CMK (cell line): ENCODE results near the gene SLC12A8.

Source experiments
- DNase-seq: peaks from one replicate; pipeline ENCODE4 v3.0.0-alpha.2; 2010; ENCODE audit warnings: low read depth

SLC12A8 gene, protein sequence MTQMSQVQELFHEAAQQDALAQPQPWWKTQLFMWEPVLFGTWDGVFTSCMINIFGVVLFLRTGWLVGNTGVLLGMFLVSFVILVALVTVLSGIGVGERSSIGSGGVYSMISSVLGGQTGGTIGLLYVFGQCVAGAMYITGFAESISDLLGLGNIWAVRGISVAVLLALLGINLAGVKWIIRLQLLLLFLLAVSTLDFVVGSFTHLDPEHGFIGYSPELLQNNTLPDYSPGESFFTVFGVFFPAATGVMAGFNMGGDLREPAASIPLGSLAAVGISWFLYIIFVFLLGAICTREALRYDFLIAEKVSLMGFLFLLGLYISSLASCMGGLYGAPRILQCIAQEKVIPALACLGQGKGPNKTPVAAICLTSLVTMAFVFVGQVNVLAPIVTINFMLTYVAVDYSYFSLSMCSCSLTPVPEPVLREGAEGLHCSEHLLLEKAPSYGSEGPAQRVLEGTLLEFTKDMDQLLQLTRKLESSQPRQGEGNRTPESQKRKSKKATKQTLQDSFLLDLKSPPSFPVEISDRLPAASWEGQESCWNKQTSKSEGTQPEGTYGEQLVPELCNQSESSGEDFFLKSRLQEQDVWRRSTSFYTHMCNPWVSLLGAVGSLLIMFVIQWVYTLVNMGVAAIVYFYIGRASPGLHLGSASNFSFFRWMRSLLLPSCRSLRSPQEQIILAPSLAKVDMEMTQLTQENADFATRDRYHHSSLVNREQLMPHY

DNA sequence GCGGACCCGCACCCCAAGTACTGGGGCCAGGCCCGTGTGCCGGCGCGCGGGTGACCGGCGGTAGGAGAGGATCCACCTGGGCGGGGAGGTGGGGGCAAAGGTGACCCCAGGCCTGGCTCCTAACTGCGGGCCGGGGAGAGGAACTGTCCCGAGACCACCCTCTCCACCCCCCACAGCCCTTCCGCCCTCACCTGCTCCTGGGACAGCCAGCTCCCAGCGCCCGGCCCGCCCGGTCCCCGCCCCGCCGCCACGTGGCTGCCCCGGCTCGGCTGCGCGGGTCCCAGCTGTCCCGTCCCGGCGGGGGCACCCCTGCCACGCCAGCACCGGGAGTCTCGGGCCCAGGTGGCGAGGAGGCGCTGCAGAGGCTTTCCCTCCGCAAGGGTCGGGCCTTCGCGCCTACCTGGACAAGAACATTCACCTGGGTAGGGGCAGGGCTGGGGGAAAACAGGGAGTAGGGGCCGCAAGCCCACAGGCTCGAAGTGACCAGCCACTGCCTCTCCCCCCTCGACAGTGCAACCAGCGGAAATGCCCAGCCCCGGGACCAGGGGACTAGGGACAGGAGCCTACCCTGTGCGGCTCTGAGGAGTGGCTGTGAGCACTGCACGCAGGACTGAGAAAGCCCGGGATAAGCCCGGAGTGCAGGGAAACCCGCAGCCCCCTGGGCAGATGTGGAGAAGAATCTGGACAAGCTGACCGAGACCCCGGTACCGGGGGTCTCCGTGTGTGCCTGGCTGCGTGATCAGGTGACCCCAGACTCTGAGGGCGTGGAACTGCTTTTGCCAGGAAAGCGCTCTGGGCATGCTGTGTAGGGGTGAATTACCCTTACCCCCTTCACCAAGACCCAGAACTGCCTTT is at the start of gene SLC12A8:
TSS of gene SLC12A8 (minus strand) at position 240 of the 855 bp plus-strand sequence. CDS start 1,399 bp downstream, outside the sequence.
- DNase-seq: no peak

DNA sequence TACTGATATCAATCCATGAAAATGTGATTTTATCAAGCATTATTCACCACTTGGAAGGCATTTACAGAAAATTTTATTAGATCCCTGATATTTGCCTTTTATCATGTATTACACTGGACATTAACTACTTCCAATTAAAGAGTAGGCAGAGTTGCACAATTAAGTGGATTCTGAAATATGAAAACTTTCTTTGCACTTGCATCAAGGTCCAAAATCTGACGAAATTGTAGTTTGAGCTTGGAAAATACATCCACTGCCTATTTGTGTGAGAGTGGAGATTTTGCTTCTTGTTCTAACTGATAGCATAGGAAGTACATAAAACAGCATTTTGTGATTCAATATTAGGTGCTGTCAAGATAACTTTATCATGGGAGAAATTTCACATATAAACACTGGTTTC is 49.6 kb upstream of the SLC12A8 start:
- DNase-seq: no peak

DNA sequence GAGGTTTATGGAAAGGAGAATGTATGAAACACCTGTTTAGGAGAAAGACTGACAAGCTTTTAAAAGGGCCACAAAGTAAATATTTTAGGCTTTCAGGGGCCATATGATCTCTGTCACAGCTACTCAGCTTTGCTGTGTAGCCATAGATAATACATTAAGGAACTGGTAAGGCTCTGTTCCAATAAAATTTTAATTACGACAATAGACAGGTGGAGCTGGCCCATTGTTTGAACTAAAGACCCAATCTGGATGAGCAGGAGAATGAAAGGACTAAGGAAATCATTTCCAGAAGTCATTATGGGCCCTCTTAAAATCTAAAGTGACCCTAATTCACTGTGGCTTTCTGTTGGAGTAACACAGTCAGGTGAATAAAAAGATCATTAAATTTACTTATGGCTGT is 48.5 kb upstream of the SLC12A8 start:
- DNase-seq: no peak

DNA sequence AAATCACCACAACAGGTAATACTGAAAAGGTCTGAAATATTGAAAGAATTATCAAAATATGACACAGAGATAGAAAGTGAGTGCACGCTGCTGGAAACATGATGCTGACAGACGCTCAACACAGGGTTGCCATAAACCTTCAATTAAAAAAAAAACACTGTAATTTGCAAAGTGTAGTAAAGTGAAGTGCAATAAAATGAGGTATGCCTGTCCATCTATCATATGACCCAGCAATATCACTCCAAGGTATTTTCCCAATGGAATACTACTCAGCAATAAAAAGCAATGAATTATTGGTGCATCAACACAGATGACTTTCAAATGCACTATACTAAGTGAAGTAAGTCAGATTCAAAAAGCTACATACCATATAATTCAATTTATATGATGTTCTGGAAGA is 47.6 kb upstream of the SLC12A8 start:
- no peak for DNase-seq

DNA sequence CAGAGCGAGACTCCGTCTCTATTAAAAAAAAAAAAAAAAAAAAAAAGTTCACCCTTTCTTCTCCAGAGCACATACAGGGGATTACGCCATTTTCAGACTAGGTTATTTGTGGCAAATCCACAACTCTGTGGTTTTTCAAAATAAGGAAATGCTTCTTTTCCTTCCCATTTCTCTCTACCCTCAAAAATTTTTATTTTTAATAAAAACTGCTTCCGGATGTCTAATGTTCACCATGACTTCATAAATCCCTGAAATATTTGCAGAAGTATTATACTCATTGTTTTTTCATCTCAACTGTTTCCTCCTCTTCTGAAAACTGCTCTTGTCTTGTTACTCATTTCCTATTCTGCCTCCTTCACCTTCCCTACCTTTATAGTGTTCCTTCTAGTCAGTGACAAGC is 45.0 kb upstream of the SLC12A8 start:
- DNase-seq: no peak

DNA sequence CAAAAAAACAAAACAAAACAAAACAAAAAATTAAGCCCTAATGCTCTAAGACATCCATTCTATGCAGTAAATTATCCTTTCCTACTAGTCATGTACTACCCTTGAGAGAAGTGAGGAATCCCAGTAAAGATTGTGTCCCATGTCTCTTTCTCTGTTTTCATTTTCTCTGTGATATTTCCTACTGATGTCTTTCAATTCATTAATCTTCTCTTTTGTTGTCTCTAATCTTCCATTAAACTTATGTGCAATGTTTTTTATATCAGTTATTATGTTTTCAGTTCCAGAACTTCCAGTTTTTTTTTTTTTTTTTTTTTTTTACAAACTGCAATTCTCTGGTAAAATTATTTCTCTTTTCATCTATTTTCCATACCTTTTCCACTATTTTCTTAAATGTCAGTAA is 44.1 kb upstream of the SLC12A8 start:
- DNase-seq: no peak

DNA sequence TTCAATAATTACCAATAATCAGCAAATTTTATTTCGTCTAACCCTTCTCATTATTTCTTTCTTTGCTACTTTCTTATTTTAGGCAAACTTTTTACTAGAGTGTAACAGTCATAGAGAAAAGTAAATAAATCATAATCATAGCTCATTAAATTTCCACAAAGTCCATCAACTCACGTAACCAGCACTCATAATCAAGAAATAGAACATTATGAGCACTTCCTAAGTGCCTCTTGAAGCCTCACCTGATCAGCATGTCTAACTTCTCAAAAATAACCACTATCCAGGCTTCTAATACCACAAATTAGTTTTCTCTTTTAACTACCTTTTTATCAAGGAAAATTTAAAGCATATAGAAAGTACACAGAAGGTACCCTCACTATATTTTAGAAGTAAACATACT is 38.4 kb upstream of the SLC12A8 start:
- no peak for DNase-seq

DNA sequence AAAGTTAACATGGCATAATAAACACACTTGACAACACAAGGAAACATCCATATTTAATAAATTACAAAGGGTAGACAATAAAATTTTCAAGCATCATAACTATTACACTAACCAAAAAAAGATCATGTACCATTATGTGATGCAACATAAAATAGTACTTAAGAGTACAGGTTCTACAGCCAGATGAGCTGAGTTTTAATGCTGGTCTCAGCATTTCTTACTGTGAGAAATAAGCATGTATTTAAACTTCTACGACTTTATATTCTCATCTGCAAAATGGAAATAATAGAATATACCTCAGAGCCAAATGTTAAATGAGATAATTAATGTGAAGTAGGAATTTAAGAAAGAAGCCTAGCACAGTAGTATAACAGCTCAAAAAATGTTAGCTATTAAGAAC is 33.7 kb upstream of the SLC12A8 start:
- DNase-seq: no peak

DNA sequence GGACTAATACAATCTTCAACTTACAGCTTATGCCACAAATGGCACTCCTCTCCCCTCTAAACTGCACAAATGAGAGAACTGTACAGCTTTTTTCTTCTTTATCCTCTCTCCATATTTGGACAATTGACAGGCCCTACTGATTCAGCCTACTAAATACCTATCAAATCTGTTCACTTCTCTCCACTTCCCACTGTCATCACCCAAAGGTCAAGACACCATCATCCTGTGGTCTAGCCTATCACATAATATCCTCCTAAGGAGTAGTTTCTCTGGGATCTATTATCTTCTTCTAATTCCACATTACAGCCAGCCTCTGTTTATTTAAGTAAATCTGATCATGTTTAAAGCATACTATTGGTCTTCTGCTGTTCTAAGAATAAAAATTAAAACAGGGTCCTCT is 33.0 kb upstream of the SLC12A8 start:
- no peak for DNase-seq

DNA sequence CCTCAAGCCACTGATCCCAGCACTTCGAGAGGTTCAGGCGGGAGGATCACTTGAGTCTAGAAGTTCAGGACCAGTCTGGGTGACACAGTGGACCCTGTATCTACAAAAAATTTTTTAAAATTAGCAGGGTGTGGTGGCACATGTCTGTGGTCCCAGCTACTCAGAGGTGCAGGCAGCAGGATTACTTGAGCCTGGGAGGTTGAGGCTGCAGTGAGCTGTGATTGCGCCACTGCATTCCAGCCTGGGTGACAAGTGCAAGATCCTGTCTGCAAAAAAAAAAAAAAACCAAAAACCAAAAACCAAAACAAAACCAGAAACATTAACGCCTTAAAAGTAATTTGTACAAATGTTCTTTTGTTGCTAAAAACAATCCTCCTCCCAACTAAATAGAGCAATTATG is 27.9 kb upstream of the SLC12A8 start:
- no peak for DNase-seq

DNA sequence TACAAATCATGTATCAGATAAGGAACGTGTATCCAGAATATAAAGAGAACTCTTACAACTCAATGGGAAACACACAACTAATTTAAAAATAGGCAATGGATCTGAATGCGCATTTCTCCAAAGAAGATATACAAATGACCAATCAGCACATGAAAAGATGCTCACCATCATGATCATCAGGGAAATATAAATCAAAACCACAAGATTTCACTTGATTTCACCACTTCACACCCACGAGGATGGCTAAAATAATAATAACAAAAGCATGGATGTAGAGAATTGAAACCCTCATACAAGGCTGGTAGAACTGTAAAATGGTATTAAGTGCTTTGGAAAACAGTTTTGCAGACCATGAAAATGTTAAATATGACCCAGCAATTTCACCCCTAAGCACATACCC is 26.7 kb upstream of the SLC12A8 start:
- no peak for DNase-seq

DNA sequence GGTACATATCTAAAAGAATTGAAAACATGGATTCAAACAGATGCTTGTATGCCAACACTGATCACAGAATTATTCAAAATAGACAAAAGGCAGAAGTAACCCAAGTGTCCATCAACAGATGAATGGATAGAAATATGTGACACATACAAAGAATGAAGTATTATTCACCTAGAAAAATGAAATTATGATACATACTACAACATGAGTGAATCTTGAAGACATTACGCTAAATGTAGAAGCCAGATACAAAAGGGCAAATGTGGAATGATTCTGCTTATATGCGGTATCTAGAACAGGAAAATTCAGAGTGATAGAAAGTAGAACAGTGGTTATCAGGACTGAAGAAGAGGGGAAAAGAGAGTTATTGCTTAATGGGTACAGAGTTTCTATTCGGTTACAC is 26.2 kb upstream of the SLC12A8 start:
- no peak for DNase-seq

DNA sequence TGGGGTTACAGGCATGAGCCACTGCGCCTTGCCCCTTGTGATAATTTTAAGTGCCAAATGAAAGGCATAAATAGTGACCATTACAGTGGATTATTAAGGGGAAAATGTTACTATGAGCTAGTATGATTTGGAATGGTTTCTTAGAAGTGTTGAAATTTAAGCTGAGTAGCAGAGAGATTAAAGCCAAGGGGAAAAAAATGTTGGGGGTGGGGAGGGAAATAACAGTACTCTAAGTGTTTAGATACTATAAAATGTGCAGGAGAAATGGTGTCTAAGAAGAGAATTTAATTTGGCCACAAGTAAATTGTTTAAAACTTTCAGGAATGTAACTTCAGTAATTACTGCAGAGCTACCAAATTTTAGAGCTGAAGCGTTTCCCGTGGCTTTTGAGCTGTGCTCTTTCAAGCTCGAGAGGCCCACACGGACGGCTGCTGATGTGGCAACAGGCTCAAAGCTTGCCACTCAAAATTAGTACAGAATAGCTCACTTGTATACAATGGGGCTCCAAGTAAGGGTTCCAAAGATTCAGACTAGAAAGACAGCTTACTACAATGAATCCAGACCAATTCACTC is 23.9 kb upstream of the SLC12A8 start:
- no peak for DNase-seq

DNA sequence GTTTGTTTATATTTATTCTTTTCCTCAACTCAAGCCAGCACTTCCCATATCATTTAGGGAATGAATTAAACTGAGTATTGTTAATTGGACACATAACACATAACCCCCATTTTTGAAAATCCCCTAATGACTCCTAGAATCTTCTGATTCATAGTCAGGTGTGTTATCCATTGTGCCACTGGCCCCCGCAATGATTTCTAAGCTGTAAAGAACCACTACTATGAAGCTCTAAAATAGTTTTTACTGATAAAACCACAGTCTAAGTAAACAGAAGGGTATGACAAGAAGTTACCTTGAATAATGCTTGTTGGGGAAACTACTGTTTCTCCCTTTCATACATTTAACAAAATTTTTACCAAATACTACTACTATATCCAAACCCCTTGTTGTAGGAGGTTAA is 22.3 kb upstream of the SLC12A8 start:
- DNase-seq: no peak

DNA sequence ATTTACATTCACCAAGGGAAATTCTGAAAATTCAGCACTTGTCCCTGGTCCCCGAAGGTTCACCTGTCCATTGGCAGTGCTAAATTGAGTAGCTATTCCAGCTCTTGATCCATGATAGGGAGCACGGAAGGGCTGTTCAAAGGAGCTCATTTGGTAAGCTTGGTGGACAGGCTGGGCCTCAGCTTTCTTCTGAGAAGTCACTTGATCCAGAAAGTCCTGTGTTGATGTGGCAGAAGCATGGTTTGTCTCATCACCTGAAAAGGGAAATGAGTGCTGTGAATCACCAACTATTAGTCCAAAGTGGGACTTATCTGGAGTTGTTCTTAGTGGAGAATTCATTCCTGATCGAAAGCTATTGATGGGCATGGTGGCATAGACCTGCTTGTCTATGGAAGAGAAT is 19.9 kb upstream of the SLC12A8 start:
- DNase-seq: no peak

DNA sequence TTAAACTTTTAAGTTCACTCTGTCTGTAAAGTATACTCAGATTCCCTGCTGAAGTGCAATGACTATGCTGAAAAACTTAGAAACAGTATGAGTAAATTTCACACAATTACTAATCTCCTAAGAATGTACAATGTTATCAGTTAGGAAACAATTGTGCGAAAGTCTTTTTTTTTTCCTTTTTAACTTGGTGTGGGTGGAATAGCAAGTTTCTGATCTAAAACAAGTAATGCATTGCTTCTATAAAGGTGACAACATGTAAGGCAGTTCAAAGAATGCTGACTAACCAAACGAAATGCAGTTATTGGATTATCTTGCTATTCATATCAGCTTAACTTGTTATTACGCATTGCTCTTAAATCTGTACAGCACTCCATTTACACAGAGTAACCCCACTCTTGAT is 19.3 kb upstream of the SLC12A8 start:
- DNase-seq: no peak

DNA sequence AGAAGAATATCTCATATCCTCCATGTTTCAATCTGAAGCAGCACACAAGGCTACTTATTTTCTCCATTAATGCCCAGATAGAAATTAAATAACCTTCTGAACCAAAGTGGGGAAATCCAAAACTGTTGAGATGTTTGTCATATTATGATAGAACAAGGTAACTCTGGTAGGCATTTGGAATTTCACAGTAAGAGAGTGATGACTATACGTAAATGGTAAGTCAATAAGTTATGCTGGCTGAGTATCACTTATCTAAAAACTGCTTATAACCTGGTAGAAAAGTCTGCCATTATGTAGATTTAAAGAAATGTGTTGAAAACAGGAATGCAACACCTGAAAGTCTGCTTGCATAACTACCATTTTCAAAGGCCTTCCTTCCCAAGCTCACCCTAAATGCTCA is 17.2 kb upstream of the SLC12A8 start:
- DNase-seq: no peak

DNA sequence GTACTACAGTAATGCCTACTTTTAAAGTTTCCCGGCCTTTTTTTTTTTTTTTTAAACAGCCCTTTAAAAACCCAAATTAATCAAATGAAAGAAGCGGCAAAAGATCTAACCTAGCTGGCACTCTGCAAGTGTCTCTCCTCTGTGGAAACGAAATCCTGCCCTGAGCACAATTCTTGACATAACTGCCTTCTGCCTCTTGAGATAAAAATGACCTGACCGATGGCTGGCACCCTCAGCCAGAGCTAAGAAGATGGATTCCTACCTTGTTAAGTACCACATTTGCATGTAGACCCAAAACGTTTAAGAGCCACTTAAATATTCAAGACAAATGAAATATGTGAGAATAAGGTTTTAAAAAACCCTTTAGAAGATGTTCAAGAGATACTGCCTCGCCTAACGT is 16.6 kb upstream of the SLC12A8 start:
- no peak for DNase-seq

DNA sequence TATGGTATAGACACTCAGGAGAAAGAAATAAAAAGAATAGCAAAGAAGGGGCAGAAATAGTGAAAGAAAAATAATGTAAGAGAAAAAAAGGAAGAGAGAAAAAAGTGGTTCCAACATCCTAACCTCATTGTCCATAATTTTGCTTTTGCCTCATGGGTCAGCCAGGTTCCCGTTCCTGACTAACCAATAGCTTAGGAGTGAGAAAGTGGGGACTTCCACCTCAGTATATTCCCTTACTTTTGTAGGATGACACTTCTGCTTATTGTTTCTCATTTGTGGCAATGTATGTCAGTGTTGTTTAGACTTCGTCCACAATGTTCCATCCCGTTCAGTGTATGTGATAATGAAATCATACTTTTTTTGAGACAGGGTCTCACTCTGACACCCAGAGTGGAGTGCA is 9.3 kb upstream of the SLC12A8 start:
- DNase-seq: no peak

DNA sequence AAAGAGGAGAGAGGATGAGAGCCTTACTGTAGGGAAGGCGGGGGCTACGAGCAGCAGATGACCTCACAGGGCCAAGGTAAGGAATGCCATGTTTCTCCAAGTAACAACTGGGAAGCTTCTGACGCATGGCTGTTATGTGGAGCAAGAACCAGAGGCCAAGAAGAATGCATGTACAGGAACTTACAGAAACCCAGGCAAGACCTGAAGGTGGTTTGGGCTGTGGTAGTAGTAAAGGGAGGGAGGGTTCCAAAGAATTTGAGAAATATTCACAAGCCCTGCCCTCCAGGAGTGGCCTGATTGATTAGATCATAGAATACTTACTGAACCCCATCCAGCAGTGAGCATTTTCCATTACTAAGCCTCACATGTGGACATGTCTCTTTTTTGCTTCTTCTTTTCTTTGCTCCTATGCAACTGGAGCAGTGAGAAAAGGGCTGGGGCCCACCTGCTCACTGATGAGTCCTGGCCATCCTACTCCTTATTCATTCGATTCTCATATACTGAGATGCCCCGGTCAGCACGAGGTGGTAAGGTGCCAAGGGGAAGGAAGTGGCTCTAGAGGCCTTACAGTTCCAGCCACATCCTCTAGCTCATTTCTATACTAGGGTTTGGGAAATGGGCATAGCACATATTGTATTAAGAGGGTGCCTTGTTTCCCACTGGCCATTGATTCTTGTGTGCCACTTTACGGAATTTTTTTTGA is 8.3 kb upstream of the SLC12A8 start:
- no peak for DNase-seq

DNA sequence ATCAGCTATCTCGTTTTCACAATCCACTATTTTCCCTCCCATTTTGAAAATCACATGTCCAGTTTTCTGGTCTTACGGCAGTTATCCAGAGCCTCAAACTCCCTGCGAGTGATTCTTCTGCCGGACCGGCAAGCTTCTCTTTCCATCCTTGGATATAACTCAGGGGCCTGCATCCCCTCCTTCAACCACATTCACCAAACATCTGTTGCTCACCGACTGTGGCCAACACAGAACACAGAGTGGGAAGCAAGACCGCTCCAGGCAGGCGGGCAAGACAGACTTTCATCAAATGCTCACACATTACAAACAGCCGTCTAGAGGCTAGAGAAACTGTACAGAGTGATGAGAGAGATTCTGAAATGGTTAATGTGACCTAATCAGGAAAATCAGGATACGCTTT is 7.6 kb upstream of the SLC12A8 start:
- no peak for DNase-seq

DNA sequence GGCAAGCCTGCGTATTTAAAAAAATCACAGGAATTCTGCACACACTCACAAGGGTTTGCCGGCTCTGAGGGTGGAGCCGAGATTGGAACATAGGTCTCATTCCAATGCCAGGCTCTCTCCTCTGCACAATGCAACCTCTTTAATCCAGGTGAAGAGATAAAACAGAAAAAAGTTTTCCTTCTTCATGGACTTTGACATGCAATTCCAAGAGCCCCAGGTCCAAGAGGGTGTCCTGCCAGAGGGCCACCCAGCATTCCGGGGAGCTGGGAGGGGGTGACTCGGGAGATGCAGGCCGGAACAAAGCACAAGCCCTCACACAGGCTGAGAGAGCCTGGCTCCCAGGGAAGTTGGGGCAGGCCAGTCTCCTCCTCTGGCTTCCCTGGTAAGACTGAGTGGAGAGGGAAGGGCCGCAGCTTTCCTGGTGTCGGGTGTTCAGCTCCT is 6.7 kb upstream of the SLC12A8 start:
- DNase-seq: no peak
